Brain microvascular endothelial cell (primary cell): Measurements from ENCODE around the gene SMS.
"Not testable (repeated sequence)": the region's sequence is repeated elsewhere in the genome, so short reads cannot be mapped to it uniquely, and the experiment has no call there.

Experiments used
- DNase-seq: peaks from one replicate; pipeline ENCODE4 v3.0.0-alpha.2; 2020
- H3K27ac ChIP-seq: fragments of 250-450 bp; sonication (Bioruptor Pico); 2 replicates; pipeline ENCODE4 v1.5.1; 2020; ENCODE audit warnings: mild to moderate bottlenecking, moderate library complexity
- H3K27me3 ChIP-seq: fragments of 250-450 bp; sonication (Bioruptor Pico); replicated peaks from 2 replicates; pipeline ENCODE4 v1.5.1; 2020; ENCODE audit warnings: mild to moderate bottlenecking
- H3K36me3 ChIP-seq: fragments of 250-450 bp; sonication (Bioruptor Pico); replicated peaks from 2 replicates; pipeline ENCODE4 v1.5.1; 2020; ENCODE audit warnings: mild to moderate bottlenecking
- H3K4me3 ChIP-seq: 2 replicates; pipeline ENCODE4 v1.5.1; 2011; ENCODE audit warnings: low read depth, mild to moderate bottlenecking, control low read depth, low read length, moderate library complexity
- CTCF ChIP-seq: IDR thresholded peaks from 2 replicates; pipeline ENCODE4 v1.5.1; 2011; ENCODE audit warnings: low read depth, mild to moderate bottlenecking, moderate library complexity, low read length, control low read depth, inconsistent platforms; ENCODE audit errors: missing control alignments
- in situ Hi-C: cut with HindIII; loops from 2 replicates; pipeline ENCODE4 v1.10.0; 2017; ENCODE audit warnings: low sequenced_read_pairs, low pct_ligation_motif_present

SMS gene

GRCh38 chrX:21944136-21944615 is 3.7 kb downstream of the SMS start:
- Histone ChIP-seq H3K4me3 (peak overlapping the region; percentile 3), H3K27ac (peak overlapping the region; percentile 86), H3K36me3 (no peaks in the 10 kb centered on the region), H3K27me3 (no peaks in the 10 kb centered on the region)
- in situ Hi-C loops, result no loop called here
- DNase-seq, result no peak
- TF ChIP-seq CTCF, result no peak

GRCh38 chrX:21946925-21947641 is 6.6 kb downstream of the SMS start:
- Histone ChIP-seq H3K36me3 (no peaks in the 10 kb centered on the region), H3K27me3 (no peaks in the 10 kb centered on the region), H3K27ac (peak overlapping the region; percentile 37), H3K4me3 (no peak overlapping the region)
- in situ Hi-C loops, result no loop called here
- peak; percentile 37 for DNase-seq
- no peak for TF ChIP-seq CTCF

GRCh38 chrX:21947671-21948070 is 7.2 kb downstream of the SMS start:
- no peak overlapping the region for H3K27ac ChIP-seq
- DNase-seq, result no peak

GRCh38 chrX:21948897-21949578 is 8.5 kb downstream of the SMS start:
- Histone ChIP-seq H3K27ac (no peak overlapping the region), H3K27me3 (no peaks in the 10 kb centered on the region), H3K36me3 (no peaks in the 10 kb centered on the region), H3K4me3 (no peak overlapping the region)
- in situ Hi-C loops, result no loop called here
- TF ChIP-seq CTCF, result no peak
- no peak for DNase-seq

More at GRCh38 chrX:21947671-21948070, 7.2 kb downstream of the SMS start:
- Histone ChIP-seq H3K27me3 (no peaks in the 10 kb centered on the region), H3K4me3 (no peak overlapping the region), H3K36me3 (no peaks in the 10 kb centered on the region)
- in situ Hi-C loops, result no loop called here
- TF ChIP-seq CTCF, result no peak

GRCh38 chrX:21949689-21950088 is 9.2 kb downstream of the SMS start:
- Histone ChIP-seq H3K27ac (no peak overlapping the region), H3K36me3 (no peaks in the 10 kb centered on the region), H3K4me3 (no peak overlapping the region), H3K27me3 (no peaks in the 10 kb centered on the region)
- in situ Hi-C loops, result no loop called here
- no peak for TF ChIP-seq CTCF
- no peak for DNase-seq

GRCh38 chrX:21950557-21950956 is 10.0 kb downstream of the SMS start:
- H3K36me3 ChIP-seq, H3K27ac ChIP-seq, DNase-seq, H3K27me3 ChIP-seq, in situ Hi-C loops, H3K4me3 ChIP-seq: not testable (repeated sequence)
